Lung (tissue), 12 donors: ENCODE results near the gene AKAP8L. TPM values are rescaled to one million over a fixed set of nuclear protein-coding genes. Genes with fewer than 3 reads are reported as not detected.
A peak's percentile ranks its signal among the peaks of the same experiment; 100 is the strongest.

Experiments used
- ATAC-seq: fragments of 200-7000 bp; cut with Tn5 transposase; one replicate; pipeline ENCODE4 v1.9.1; 2020; ENCODE audit warnings: moderate number of reproducible peaks; ENCODE audit not compliant: insufficient read depth, low FRiP score
- DNase-seq, 3 donors: peaks; one replicate each; pipeline ENCODE4 v3.0.0-alpha.2; 2013 to 2017
- H3K27ac ChIP-seq, 2 donors: one replicate each; pipeline ENCODE4 v1.5.1; 2013; ENCODE audit warnings: mild to moderate bottlenecking in 2 of 2, moderate library complexity in 2 of 2, control low read depth in 1 of 2, inconsistent platforms in 1 of 2, low read depth in 1 of 2, low read length in 1 of 2
- H3K27me3 ChIP-seq, 3 donors: one replicate each; pipeline ENCODE4 v1.5.1; 2013; ENCODE audit warnings: low read length in 2 of 3; ENCODE audit not compliant: control insufficient read depth in 3 of 3, insufficient read depth in 3 of 3
- H3K36me3 ChIP-seq, 4 donors: one replicate each; pipeline ENCODE4 v1.5.1; 2013; ENCODE audit warnings: low read length in 4 of 4, mild to moderate bottlenecking in 1 of 4, moderate library complexity in 1 of 4; ENCODE audit not compliant: control insufficient read depth in 4 of 4, insufficient read depth in 4 of 4
- H3K4me1 ChIP-seq, 5 donors: one replicate each; pipeline ENCODE4 v1.5.1; 2013; ENCODE audit warnings: low read length in 5 of 5, mild to moderate bottlenecking in 2 of 5, moderate library complexity in 1 of 5; ENCODE audit not compliant: control insufficient read depth in 5 of 5, insufficient read depth in 5 of 5
- H3K4me3 ChIP-seq: one replicate; pipeline ENCODE4 v1.5.1; 2013; ENCODE audit warnings: mild to moderate bottlenecking, control low read depth, moderate library complexity
- H3K9ac ChIP-seq, 2 donors: one replicate each; pipeline ENCODE4 v1.5.1; 2013; ENCODE audit warnings: low read length in 2 of 2, control low read depth in 1 of 2; ENCODE audit not compliant: insufficient read depth in 1 of 2
- H3K9me3 ChIP-seq, 4 donors: one replicate each; pipeline ENCODE4 v1.5.1; 2013; ENCODE audit warnings: low read length in 3 of 4, mild to moderate bottlenecking in 1 of 4, moderate library complexity in 1 of 4; ENCODE audit not compliant: control insufficient read depth in 4 of 4, insufficient read depth in 3 of 4
- CTCF ChIP-seq: IDR thresholded peaks from 2 replicates; pipeline ENCODE4 v1.5.1; 2012; ENCODE audit warnings: mild to moderate bottlenecking; ENCODE audit errors: control extremely low read depth, extremely low read depth
- WGBS, 2 donors: extraction: QIAGEN DNeasy Blood & Tissue Kit; methylation state at CpG; one replicate each; pipeline ENCODE4 v1.1.7; 2013; 5-methylcytosine and 5-hydroxymethylcytosine counted together
- polyA plus RNA-seq, 2 donors: library from polyadenylated mRNA; stranded (reverse); fragments of 200-250 nt; gene quantifications; one replicate each; pipeline ENCODE4 v1.2.1, GENCODE V29; 2013
- total RNA-seq, 2 donors: library from RNA; depleted of rRNA in 1 of 2; stranded (reverse); fragments of >200 nt in 1 of 2; gene quantifications; one replicate each; pipeline ENCODE4 v1.2.1, GENCODE V29; 2014 to 2021
- donor health status: control.
- donor health status: control.
- donor health status: Bipolar disorder and iron deficiency.
- donor health status: healthy.
- donor health status: DM: yes; HTN: yes; CAD: no.

AKAP8L gene
- total and polyA plus RNA-seq, 4 donors = 52.5 to 118 (median 80.2) TPM

GRCh38 chr19:15423130-15423529, 4.3 kb upstream of the AKAP8L start:
- Histone ChIP-seq H3K9ac (no peak overlapping the region), H3K27me3 (no peaks in the 10 kb centered on the region), H3K27ac (no peak overlapping the region), H3K4me1 (peaks cover 3 to 39% (median 12%) of the 10 kb centered on the region in 5 donors), H3K36me3 (peaks cover 12 to 57% (median 43%) of the 10 kb centered on the region in 4 donors), H3K9me3 (peaks cover 0 to 2% (median 0%) of the 10 kb centered on the region in 4 donors), H3K4me3 (no peak overlapping the region)
- WGBS, 2 donors = 98 to 99% methylated on average over 6 of the region's 6 CpGs
- no peak for DNase-seq
- TF ChIP-seq CTCF = no peak
- no peak for ATAC-seq

GRCh38 chr19:15422296-15423075, 3.7 kb upstream of the AKAP8L start:
- Histone ChIP-seq H3K36me3 (peaks cover 12 to 53% (median 41%) of the 10 kb centered on the region in 4 donors), H3K27ac (no peak overlapping the region), H3K4me3 (no peak overlapping the region), H3K9ac (no peak overlapping the region), H3K27me3 (no peaks in the 10 kb centered on the region), H3K4me1 (peaks cover 3 to 43% (median 14%) of the 10 kb centered on the region in 5 donors), H3K9me3 (peaks cover 0 to 2% (median 0%) of the 10 kb centered on the region in 4 donors)
- ATAC-seq = no peak
- WGBS, 2 donors = 65 to 87% methylated on average over 22 of the region's 22 CpGs
- DNase-seq = peak in 1 of 3 donors; percentile 30
- TF ChIP-seq CTCF = no peak

GRCh38 chr19:15421721-15422260, 3.0 kb upstream of the AKAP8L start:
- no peaks in the 10 kb centered on the region for H3K27me3 ChIP-seq
- no peak overlapping the region for H3K4me3 ChIP-seq
- no peak for ATAC-seq
- WGBS, 2 donors = 63 to 70% methylated on average over 15 of the region's 15 CpGs
- DNase-seq = peak; percentile 71 to 82 (median 77)
- peak overlapping the region; percentile 7 to 24 for H3K27ac ChIP-seq
- H3K36me3 ChIP-seq = peaks cover 12 to 46% (median 36%) of the 10 kb centered on the region in 4 donors
- H3K9ac ChIP-seq = no peak overlapping the region
- H3K9me3 ChIP-seq = peaks cover 0 to 2% (median 0%) of the 10 kb centered on the region in 4 donors
- peaks cover 6 to 50% (median 18%) of the 10 kb centered on the region in 5 donors for H3K4me1 ChIP-seq
- TF ChIP-seq CTCF = no peak
